ENCODE measurements around the gene ARL4A.
"Not testable (repeated sequence)": the region's sequence is repeated elsewhere in the genome, so short reads cannot be mapped to it uniquely, and the experiment has no call there.

ARL4A gene, protein sequence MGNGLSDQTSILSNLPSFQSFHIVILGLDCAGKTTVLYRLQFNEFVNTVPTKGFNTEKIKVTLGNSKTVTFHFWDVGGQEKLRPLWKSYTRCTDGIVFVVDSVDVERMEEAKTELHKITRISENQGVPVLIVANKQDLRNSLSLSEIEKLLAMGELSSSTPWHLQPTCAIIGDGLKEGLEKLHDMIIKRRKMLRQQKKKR

DNA sequence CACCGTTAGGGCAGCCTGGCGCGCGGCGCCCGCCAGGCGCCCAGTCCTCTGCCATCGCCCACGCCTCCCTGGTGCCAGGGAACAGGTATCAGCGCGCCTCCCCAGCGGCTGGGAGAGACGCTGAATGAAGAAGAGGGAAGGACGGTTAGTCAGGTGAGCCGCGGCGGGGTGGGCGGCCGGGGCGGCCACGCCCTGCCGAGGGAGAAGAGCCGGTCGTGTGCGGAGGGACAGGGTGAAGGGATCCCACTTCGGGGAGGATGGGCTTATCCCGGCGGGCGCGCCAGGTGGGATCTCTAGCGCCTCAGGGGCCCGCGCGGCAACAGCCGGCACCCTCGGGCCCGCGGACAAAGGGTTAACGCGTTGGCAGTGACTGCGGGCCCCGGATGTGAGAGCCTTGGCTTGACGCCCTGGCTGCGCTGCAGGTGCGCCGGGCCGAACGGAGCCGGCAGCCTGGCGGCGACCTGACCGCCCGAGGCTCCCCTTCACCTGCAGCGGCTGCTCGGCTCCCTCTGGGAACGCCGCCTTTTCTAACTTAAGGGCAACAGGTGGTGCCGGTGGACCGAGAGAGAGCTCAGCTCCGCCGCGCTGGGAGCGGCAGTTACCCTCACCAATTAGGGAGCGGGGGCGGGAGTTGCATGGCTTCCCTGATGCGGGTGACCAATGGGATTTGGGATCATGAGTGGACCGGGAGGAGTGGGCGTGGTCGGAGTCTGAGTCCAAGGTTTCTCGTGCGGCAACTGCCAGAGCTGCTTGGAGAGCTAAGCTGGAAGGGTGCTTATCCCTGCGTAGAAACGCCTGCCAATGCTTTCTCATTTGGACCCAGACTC lies at the start of gene ARL4A:
Gene ARL4A, plus strand, starts transcription at position 743 of the 827 bp plus-strand sequence. CDS start 622 bp downstream, outside the sequence.
- H3K27ac ChIP-seq (ENCODE audit: low read depth, low read length): peak within 1 kb of the TSS; percentile 93
- no peaks in the 10 kb centered on the region for H3K9me3 ChIP-seq (ENCODE audit: control insufficient read depth in 1 of 2, low read length in 2 of 2)
- peaks cover 4 to 8% of the 10 kb centered on the region in 2 donors for H3K4me1 ChIP-seq (ENCODE audit: control insufficient read depth in 1 of 2, insufficient read depth in 2 of 2, low read length in 2 of 2)
- peak within 1 kb of the TSS; percentile 77 to 94 for H3K9ac ChIP-seq (ENCODE audit: low read depth in 1 of 2, low read length in 2 of 2)
- peak within 1 kb of the TSS; percentile 73 to 93 for H3K4me3 ChIP-seq (ENCODE audit: low read depth in 1 of 2, low read length in 2 of 2)
- no peaks in the 10 kb centered on the region for H3K27me3 ChIP-seq (ENCODE audit: control insufficient read depth in 1 of 2, insufficient read depth in 2 of 2, low read length in 2 of 2)
- H3K36me3 ChIP-seq (ENCODE audit: control insufficient read depth in 1 of 2, insufficient read depth in 2 of 2, low read length in 2 of 2): no peaks in the 10 kb centered on the region

DNA sequence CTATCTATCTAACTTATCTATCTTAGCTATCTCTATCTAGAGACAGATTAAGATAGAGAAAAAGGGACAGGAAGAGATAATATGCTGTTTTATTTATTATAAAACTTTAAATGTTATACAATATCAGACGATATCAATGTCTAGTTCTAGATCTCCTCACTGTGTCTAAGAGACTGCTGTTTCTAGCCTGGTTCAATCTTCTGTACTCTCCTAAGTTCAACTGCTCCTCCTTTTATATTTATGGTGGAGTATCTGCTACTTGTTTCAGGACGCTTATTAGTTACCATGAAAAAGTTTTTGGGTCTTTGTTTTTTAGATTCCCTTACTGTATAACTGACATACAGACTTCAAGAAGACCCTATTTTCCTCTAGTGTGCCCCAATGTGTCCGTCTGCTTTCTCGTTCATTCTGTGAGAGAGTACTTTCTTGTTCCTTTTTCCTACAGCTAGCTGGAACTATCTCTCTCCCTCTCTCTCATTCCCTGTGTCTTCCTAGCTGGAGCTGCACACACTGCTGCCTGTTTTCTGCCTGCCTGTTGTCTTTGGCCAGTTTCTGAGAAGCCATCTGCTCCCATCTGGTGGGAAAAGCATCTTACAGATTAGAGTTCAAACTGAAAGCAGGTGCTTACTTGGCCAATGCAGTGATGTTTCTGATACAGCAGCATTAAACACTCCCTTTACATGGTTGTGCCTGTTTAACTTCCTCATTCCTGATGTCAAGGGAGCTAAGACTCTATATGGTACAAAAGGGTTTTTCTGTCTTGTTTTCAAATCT lies 49.4 kb upstream of the ARL4A start:
- H3K4me3 ChIP-seq (ENCODE audit: low read depth in 1 of 2, low read length in 2 of 2): peak overlapping the region in 1 of 2 donors; percentile 37
- H3K4me1 ChIP-seq (ENCODE audit: control insufficient read depth in 1 of 2, insufficient read depth in 2 of 2, low read length in 2 of 2): peaks cover 0 to 15% of the 10 kb centered on the region in 2 donors
- H3K36me3 ChIP-seq (ENCODE audit: control insufficient read depth in 1 of 2, insufficient read depth in 2 of 2, low read length in 2 of 2): peaks cover 0 to 13% of the 10 kb centered on the region in 2 donors
- no peak overlapping the region for H3K27ac ChIP-seq (ENCODE audit: low read depth, low read length)
- H3K9me3 ChIP-seq (ENCODE audit: control insufficient read depth in 1 of 2, low read length in 2 of 2): no peaks in the 10 kb centered on the region
- no peaks in the 10 kb centered on the region for H3K27me3 ChIP-seq (ENCODE audit: control insufficient read depth in 1 of 2, insufficient read depth in 2 of 2, low read length in 2 of 2)
- H3K9ac ChIP-seq (ENCODE audit: low read depth in 1 of 2, low read length in 2 of 2): no peak overlapping the region

DNA sequence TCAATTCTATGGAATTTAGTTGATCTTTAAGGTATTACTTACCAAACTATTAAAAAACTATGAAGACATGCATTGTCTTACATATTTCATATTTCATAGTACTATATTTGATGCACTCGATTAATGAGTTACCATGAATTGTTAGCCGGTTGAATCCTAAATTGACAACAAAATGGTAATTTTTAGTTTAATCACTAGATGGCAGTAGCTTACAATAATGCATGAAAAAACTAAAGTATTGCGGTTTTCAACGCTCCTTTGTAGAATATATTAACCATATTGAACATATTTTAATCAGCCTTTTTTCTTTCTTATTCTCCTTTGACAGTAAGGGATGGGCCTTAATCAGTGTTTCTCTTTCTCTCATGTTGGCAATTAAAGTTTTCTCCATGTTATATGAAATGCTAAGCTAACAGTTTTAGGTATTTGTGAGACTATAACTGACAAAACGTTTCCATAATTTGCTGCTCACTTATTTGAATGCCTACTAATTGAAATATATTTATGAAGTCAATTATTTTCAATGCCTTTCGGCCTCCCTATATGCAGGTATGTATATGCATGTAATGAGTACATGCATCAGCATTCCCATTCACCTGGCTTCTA lies 48.5 kb upstream of the ARL4A start:
- H3K4me3 ChIP-seq (ENCODE audit: low read depth in 1 of 2, low read length in 2 of 2): no peak overlapping the region
- H3K27ac ChIP-seq (ENCODE audit: low read depth, low read length): no peak overlapping the region
- H3K27me3 ChIP-seq (ENCODE audit: control insufficient read depth in 1 of 2, insufficient read depth in 2 of 2, low read length in 2 of 2): no peaks in the 10 kb centered on the region
- H3K9me3 ChIP-seq (ENCODE audit: control insufficient read depth in 1 of 2, low read length in 2 of 2): no peaks in the 10 kb centered on the region
- no peak overlapping the region for H3K9ac ChIP-seq (ENCODE audit: low read depth in 1 of 2, low read length in 2 of 2)
- peaks cover 0 to 15% of the 10 kb centered on the region in 2 donors for H3K4me1 ChIP-seq (ENCODE audit: control insufficient read depth in 1 of 2, insufficient read depth in 2 of 2, low read length in 2 of 2)
- H3K36me3 ChIP-seq (ENCODE audit: control insufficient read depth in 1 of 2, insufficient read depth in 2 of 2, low read length in 2 of 2): peaks cover 1 to 18% of the 10 kb centered on the region in 2 donors

DNA sequence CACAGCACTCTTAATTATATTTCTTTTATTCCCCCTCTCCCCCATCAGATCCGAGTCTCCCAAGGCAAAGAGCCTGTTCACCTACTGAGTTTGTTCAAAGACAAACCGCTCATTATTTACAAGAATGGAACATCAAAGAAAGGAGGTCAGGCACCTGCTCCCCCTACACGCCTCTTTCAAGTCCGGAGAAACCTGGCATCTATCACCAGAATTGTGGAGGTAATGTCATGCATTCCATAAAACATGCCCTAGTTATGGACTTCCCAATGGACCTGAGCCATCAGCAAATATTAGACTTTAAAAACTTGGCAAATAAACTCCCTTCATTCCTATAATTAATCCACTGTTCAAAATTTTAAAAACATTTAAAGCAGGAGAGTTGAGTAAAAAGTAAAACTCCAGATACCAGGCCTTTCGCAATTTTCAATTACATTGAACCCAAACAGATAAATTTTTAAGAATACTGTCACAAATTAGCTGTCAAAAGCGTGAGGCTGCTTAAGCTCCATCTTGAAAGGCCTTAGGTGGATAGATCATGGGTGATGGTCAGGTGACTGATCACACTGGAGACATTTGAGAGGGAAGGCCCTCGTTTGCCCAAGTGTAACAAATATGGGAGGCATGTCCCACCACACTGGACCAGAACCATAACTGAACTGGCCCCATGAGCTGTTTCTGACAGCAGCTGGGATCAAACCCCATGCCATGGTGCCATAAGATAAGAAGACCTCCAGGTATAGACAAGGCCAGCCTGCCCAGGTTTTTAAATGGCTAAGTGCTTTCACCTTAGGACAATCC lies 46.9 kb upstream of the ARL4A start:
- no peak overlapping the region for H3K9ac ChIP-seq (ENCODE audit: low read depth in 1 of 2, low read length in 2 of 2)
- H3K9me3 ChIP-seq (ENCODE audit: control insufficient read depth in 1 of 2, low read length in 2 of 2): no peaks in the 10 kb centered on the region
- no peak overlapping the region for H3K4me3 ChIP-seq (ENCODE audit: low read depth in 1 of 2, low read length in 2 of 2)

DNA sequence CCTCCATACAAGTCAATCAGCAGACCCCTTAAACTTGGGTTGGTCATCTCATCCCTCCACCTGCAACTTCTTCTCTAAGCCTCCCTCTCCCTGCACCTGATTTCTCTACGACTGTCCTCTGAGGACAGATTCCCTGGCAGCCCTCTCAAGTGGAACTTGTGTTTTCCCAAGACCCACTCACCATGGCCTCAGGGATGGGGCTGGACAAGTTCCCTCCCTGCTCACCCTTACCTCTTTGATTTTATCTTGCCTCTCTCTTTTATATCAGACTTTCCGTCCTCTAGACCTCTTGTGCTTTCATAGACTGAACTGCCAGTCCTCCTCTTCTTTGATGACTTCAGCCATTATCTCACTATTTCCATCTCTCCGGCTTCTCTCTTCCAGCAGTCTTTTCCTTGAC lies 46.2 kb upstream of the ARL4A start:
- Histone ChIP-seq H3K36me3 (ENCODE audit: control insufficient read depth in 1 of 2, insufficient read depth in 2 of 2, low read length in 2 of 2) (peaks cover 3 to 24% of the 10 kb centered on the region in 2 donors), H3K4me3 (ENCODE audit: low read depth in 1 of 2, low read length in 2 of 2) (no peak overlapping the region), H3K9me3 (ENCODE audit: control insufficient read depth in 1 of 2, low read length in 2 of 2) (no peaks in the 10 kb centered on the region), H3K27ac (ENCODE audit: low read depth, low read length) (no peak overlapping the region), H3K9ac (ENCODE audit: low read depth in 1 of 2, low read length in 2 of 2) (no peak overlapping the region), H3K27me3 (ENCODE audit: control insufficient read depth in 1 of 2, insufficient read depth in 2 of 2, low read length in 2 of 2) (no peaks in the 10 kb centered on the region), H3K4me1 (ENCODE audit: control insufficient read depth in 1 of 2, insufficient read depth in 2 of 2, low read length in 2 of 2) (peaks cover 0 to 9% of the 10 kb centered on the region in 2 donors)

More for the DNA sequence above, 46.9 kb upstream of the ARL4A start:
- Histone ChIP-seq H3K36me3 (ENCODE audit: control insufficient read depth in 1 of 2, insufficient read depth in 2 of 2, low read length in 2 of 2) (peaks cover 3 to 24% of the 10 kb centered on the region in 2 donors), H3K4me1 (ENCODE audit: control insufficient read depth in 1 of 2, insufficient read depth in 2 of 2, low read length in 2 of 2) (peaks cover 0 to 15% of the 10 kb centered on the region in 2 donors), H3K27ac (ENCODE audit: low read depth, low read length) (no peak overlapping the region), H3K27me3 (ENCODE audit: control insufficient read depth in 1 of 2, insufficient read depth in 2 of 2, low read length in 2 of 2) (no peaks in the 10 kb centered on the region)

DNA sequence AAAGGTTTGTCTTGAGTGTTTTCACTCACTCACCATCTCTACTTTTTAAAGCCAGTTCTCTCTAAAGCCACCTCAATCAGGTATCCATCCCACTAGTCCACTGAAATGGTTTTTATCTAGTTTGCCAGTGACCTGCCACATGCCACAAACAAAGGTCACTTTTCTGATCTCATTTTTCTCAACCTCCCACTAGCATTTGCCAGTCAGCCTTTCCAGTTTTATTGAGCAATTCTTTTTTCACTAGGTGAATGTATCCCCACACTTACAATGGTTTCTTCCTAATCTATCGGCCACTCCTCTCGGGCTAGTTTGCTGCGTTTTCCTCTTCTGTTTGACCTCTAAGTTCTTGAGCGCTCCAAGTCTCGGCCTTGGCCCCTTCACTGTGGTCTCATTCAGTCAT lies 44.9 kb upstream of the ARL4A start:
- H3K4me3 ChIP-seq (ENCODE audit: low read depth in 1 of 2, low read length in 2 of 2): no peak overlapping the region
- H3K27me3 ChIP-seq (ENCODE audit: control insufficient read depth in 1 of 2, insufficient read depth in 2 of 2, low read length in 2 of 2): no peaks in the 10 kb centered on the region
- no peak overlapping the region for H3K9ac ChIP-seq (ENCODE audit: low read depth in 1 of 2, low read length in 2 of 2)
- H3K36me3 ChIP-seq (ENCODE audit: control insufficient read depth in 1 of 2, insufficient read depth in 2 of 2, low read length in 2 of 2): peaks cover 3 to 24% of the 10 kb centered on the region in 2 donors
- H3K27ac ChIP-seq (ENCODE audit: low read depth, low read length): no peak overlapping the region
- no peaks in the 10 kb centered on the region for H3K9me3 ChIP-seq (ENCODE audit: control insufficient read depth in 1 of 2, low read length in 2 of 2)
- peaks cover 0 to 7% of the 10 kb centered on the region in 2 donors for H3K4me1 ChIP-seq (ENCODE audit: control insufficient read depth in 1 of 2, insufficient read depth in 2 of 2, low read length in 2 of 2)

DNA sequence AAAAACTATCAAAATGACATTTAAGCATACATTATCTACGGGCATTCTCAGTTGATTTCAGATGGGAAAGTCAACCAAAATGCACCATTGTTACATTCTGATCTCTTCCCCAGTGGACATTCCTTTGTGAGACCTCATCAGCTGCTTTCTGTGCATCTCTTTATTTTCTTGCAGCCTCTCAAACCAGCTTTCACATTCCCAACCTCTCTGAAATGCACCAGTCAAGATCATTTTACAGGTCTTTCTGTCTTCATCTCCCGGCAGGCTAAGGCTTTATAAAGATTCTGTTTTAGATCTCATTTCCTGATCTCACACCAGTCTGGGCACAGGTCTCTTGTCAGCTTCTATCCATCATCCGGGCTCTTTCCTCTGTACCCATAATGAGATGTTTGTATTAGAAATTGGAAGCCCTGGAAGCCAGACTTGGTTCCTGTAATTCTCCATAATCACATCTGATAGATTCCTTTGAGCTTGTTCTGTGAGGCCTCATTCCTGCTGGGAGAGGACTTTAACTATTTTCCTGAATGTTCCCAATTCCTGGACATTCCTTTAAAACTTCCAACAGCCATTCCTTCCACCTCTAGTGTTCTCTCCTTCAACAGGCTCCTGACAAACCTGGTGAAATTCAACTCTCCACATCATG lies 44.3 kb upstream of the ARL4A start:
- H3K27me3 ChIP-seq (ENCODE audit: control insufficient read depth in 1 of 2, insufficient read depth in 2 of 2, low read length in 2 of 2): no peaks in the 10 kb centered on the region
- H3K27ac ChIP-seq (ENCODE audit: low read depth, low read length): no peak overlapping the region
- H3K4me1 ChIP-seq (ENCODE audit: control insufficient read depth in 1 of 2, insufficient read depth in 2 of 2, low read length in 2 of 2): peaks cover 0 to 6% of the 10 kb centered on the region in 2 donors
- H3K9ac ChIP-seq (ENCODE audit: low read depth in 1 of 2, low read length in 2 of 2): no peak overlapping the region
- H3K4me3 ChIP-seq (ENCODE audit: low read depth in 1 of 2, low read length in 2 of 2): no peak overlapping the region
- no peaks in the 10 kb centered on the region for H3K9me3 ChIP-seq (ENCODE audit: control insufficient read depth in 1 of 2, low read length in 2 of 2)
- peaks cover 3 to 24% of the 10 kb centered on the region in 2 donors for H3K36me3 ChIP-seq (ENCODE audit: control insufficient read depth in 1 of 2, insufficient read depth in 2 of 2, low read length in 2 of 2)

DNA sequence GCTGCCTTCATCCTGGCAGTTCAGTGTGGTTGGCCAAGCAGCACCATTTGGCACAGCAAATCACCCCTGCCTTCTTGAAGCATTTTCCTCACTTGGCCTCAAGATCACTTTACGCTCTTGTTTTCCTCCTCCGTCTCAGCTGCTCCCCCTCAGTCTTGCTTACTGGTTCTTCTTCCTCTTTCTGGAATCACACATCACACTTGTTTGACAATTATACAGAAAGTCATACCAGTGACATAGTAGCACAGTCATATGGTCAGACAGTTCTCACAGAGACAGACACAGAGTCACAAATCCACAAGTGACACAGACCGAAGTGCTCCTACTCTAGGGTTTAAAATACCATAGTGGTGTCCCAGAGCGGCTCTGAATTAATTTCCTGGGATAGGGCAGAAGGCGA lies 43.8 kb upstream of the ARL4A start:
- H3K27me3 ChIP-seq (ENCODE audit: control insufficient read depth in 1 of 2, insufficient read depth in 2 of 2, low read length in 2 of 2): no peaks in the 10 kb centered on the region
- no peak overlapping the region for H3K4me3 ChIP-seq (ENCODE audit: low read depth in 1 of 2, low read length in 2 of 2)
- no peak overlapping the region for H3K27ac ChIP-seq (ENCODE audit: low read depth, low read length)
- H3K9me3 ChIP-seq (ENCODE audit: control insufficient read depth in 1 of 2, low read length in 2 of 2): no peaks in the 10 kb centered on the region
- no peak overlapping the region for H3K9ac ChIP-seq (ENCODE audit: low read depth in 1 of 2, low read length in 2 of 2)
- peaks cover 3 to 24% of the 10 kb centered on the region in 2 donors for H3K36me3 ChIP-seq (ENCODE audit: control insufficient read depth in 1 of 2, insufficient read depth in 2 of 2, low read length in 2 of 2)
- H3K4me1 ChIP-seq (ENCODE audit: control insufficient read depth in 1 of 2, insufficient read depth in 2 of 2, low read length in 2 of 2): peaks cover 0 to under 1% of the 10 kb centered on the region in 2 donors

DNA sequence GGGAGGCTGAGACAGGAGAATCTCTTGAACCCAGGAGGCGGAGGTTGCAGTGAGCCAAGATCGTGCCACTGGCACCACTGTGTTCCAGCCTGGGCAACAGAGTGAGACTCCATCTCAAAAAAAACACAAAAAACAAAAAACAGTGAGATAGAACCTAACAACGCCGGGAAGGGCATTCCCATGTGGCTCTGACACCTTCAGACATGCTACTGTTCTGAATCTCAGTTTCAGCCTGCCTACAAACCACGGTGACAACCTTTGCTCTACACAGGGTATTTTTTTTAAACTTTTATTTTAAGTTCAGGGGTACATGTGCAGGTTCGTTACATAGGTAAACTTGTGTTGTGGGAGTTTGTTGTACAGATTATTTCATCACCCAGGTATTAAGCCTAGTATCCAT lies 42.2 kb upstream of the ARL4A start:
- H3K36me3 ChIP-seq (ENCODE audit: control insufficient read depth in 1 of 2, insufficient read depth in 2 of 2, low read length in 2 of 2): peaks cover 3 to 19% of the 10 kb centered on the region in 2 donors
- H3K9me3 ChIP-seq (ENCODE audit: control insufficient read depth in 1 of 2, low read length in 2 of 2); H3K27ac ChIP-seq (ENCODE audit: low read depth, low read length): not testable (repeated sequence)

More for the DNA sequence above, 42.2 kb upstream of the ARL4A start:
- not testable (repeated sequence) for H3K4me3 ChIP-seq (ENCODE audit: low read depth in 1 of 2, low read length in 2 of 2); H3K4me1 ChIP-seq (ENCODE audit: control insufficient read depth in 1 of 2, insufficient read depth in 2 of 2, low read length in 2 of 2); H3K27me3 ChIP-seq (ENCODE audit: control insufficient read depth in 1 of 2, insufficient read depth in 2 of 2, low read length in 2 of 2); H3K9ac ChIP-seq (ENCODE audit: low read depth in 1 of 2, low read length in 2 of 2)

All from duodenal mucosa (tissue), 2 donors.